Measurements from ENCODE around the gene ZBTB11. TPM values are rescaled to one million over a fixed set of nuclear protein-coding genes. Genes with fewer than 3 reads are reported as not detected.

The ZBTB11 gene
- total and polyA plus RNA-seq, 9 of the 15 experiments (the other 6 are each of a cell fraction or from before 2014, with no cell fraction given) = 6.2 to 31.9 (median 21.4) TPM

GRCh38 chr3:101643861-101644613 lies 32.9 kb downstream of the ZBTB11 start (continued):
- no peak for TF ChIP-seq REST (IDR thresholded peaks at IDR 0.05; ENCODE audit: borderline replicate concordance)
- TF ChIP-seq REST (CRISPR knock-in tag; IDR thresholded peaks at IDR 0.05; ENCODE audit: low read depth) = peak; percentile 93
- TF ChIP-seq POLR2H (tag; IDR thresholded peaks at IDR 0.05; ENCODE audit: low read depth) = peak; percentile 93
- peak; percentile 98 for TF ChIP-seq ZNF449 (CRISPR knock-in tag; IDR thresholded peaks at IDR 0.05)
- TF ChIP-seq ZNF280B (CRISPR knock-in tag; IDR thresholded peaks at IDR 0.05) = peak; percentile 98
- TF ChIP-seq ZNF395 (CRISPR knock-in tag; IDR thresholded peaks at IDR 0.05) = peak; percentile 100
- peak; percentile 97 for TF ChIP-seq ZNF324 (CRISPR knock-in tag; IDR thresholded peaks at IDR 0.05)
- peak; percentile 99 for TF ChIP-seq BCL6 (CRISPR knock-in tag; IDR thresholded peaks at IDR 0.05)
- no peak for TF ChIP-seq NR2C2 (CRISPR knock-in tag; IDR thresholded peaks at IDR 0.05)
- peak; percentile 90 for TF ChIP-seq NR2C2 (tag; IDR thresholded peaks at IDR 0.05)

Data from K562 (cell line).